Glomerular endothelial cell (primary cell): ENCODE results near the gene FAM199X. TPM values are rescaled to one million over a fixed set of nuclear protein-coding genes. Genes with fewer than 3 reads are reported as not detected.
"Not testable (repeated sequence)": the region's sequence is repeated elsewhere in the genome, so short reads cannot be mapped to it uniquely, and the experiment has no call there.

Source experiments
- DNase-seq: peaks from one replicate; pipeline ENCODE4 v3.0.0-alpha.2; 2011; ENCODE audit warnings: low read depth, low spot score; ENCODE audit errors: extremely low read depth
- total RNA-seq: library from RNA; depleted of rRNA; stranded (reverse); fragments of >200 nt; gene quantifications from 2 replicates; pipeline ENCODE4 v1.2.3, GENCODE V29; 2015

FAM199X gene
- total RNA-seq, 1 donor from 2014 or later = 19.4 TPM

GRCh38 chrX:104187931-104188330 lies 21.7 kb downstream of the FAM199X start:
- no peak for DNase-seq

DNA sequence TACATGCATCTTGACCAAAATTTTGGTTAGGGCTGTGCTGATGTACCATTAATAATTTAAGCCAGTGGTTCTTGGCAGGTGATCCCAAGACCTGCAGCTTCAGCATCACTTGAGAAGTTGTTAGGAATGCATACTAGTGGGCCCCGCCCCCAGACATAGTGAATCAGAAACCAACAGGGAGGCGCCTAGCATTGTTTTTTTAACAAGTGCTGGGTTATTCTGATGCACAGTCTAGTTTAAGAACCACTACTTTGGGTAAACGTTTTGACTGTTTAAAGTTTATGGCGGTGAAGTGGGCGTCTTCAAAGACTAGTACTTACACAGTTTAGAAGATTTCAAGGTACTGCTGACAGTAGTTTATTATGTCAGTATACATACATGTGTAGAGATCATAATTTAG lies 23.6 kb downstream of the FAM199X start:
- DNase-seq = no peak

- DNase-seq = no peak
Measured at GRCh38 chrX:104193485-104193884, 27.2 kb downstream of the FAM199X start.

GRCh38 chrX:104195013-104195412 lies 28.8 kb downstream of the FAM199X start:
- no peak for DNase-seq

GRCh38 chrX:104195489-104196084 lies 29.3 kb downstream of the FAM199X start:
- no peak for DNase-seq

- no peak for DNase-seq
Measured at GRCh38 chrX:104205548-104205947, 39.3 kb downstream of the FAM199X start.

- DNase-seq = no peak
Measured at GRCh38 chrX:104211187-104211586, 44.9 kb downstream of the FAM199X start.

GRCh38 chrX:104230060-104230459 lies 63.8 kb downstream of the FAM199X start:
- not testable (repeated sequence) for DNase-seq

Other genes starting within 250 kb of the FAM199X start
- gene TMSB15B, start 203.8 kb upstream of the FAM199X start, total RNA-seq = 1.5 and 10.2 TPM in 2 replicates
- gene H2BW1, start 152.7 kb upstream of the FAM199X start, total RNA-seq = not detected in 2 replicates
- not detected in 2 replicates for gene H2BW2, start 126.5 kb upstream of the FAM199X start, total RNA-seq
- gene TMSB15C, start 90.2 kb upstream of the FAM199X start, total RNA-seq = 3.5 and 13.8 TPM in 2 replicates
- gene ZCCHC18, start 53.9 kb upstream of the FAM199X start, total RNA-seq = 1.1 and 6.1 TPM in 2 replicates
- gene SLC25A53, start 9.4 kb upstream of the FAM199X start, total RNA-seq = 6.0 and 7.3 TPM in 2 replicates
- not detected in 2 replicates for gene ESX1, start 88.5 kb downstream of the FAM199X start, total RNA-seq